Ishikawa (cell line): ENCODE measurements around the gene RFPL1.

ENCODE experiments used
- CEBPB ChIP-seq: IDR thresholded peaks from 2 replicates; pipeline ENCODE4 v1.6.1; 2012
- CREB1 ChIP-seq: IDR thresholded peaks from 2 replicates; pipeline ENCODE4 v1.6.1; 2012; ENCODE audit warnings: low read depth
- EGR1 ChIP-seq: IDR thresholded peaks from 2 replicates; pipeline ENCODE4 v1.6.1; 2012
- EP300 ChIP-seq: IDR thresholded peaks from 2 replicates; pipeline ENCODE4 v1.6.1; 2012; ENCODE audit warnings: borderline replicate concordance
- FOXM1 ChIP-seq: IDR thresholded peaks from 2 replicates; pipeline ENCODE4 v1.6.1; 2012; ENCODE audit warnings: low read depth, borderline replicate concordance
- MAX ChIP-seq: IDR thresholded peaks from 2 replicates; pipeline ENCODE4 v1.6.1; 2012
- NFIC ChIP-seq: IDR thresholded peaks from 2 replicates; pipeline ENCODE4 v1.6.1; 2012
- RAD21 ChIP-seq: IDR thresholded peaks from 2 replicates; pipeline ENCODE4 v1.6.1; 2012; ENCODE audit warnings: low read depth
- REST ChIP-seq: IDR thresholded peaks from 2 replicates; pipeline ENCODE4 v1.6.1; 2012; ENCODE audit warnings: low read depth, mild to moderate bottlenecking
- TAF1 ChIP-seq: IDR thresholded peaks from 2 replicates; pipeline ENCODE4 v1.6.1; 2012; ENCODE audit warnings: low read depth, mild to moderate bottlenecking
- TCF12 ChIP-seq: IDR thresholded peaks from 2 replicates; pipeline ENCODE4 v1.6.1; 2012; ENCODE audit warnings: low read depth
- TEAD4 ChIP-seq: IDR thresholded peaks from 2 replicates; pipeline ENCODE4 v1.6.1; 2012
- USF1 ChIP-seq: IDR thresholded peaks from 2 replicates; pipeline ENCODE4 v1.6.1; 2012
- YY1 ChIP-seq: IDR thresholded peaks from 2 replicates; pipeline ENCODE4 v1.6.1; 2012; ENCODE audit warnings: low read depth
- ZBTB7A ChIP-seq: IDR thresholded peaks from 2 replicates; pipeline ENCODE4 v1.6.1; 2012; ENCODE audit warnings: low read depth

RFPL1 gene

GRCh38 chr22:29484642-29485041, 46.3 kb downstream of the RFPL1 start:
- no peak for TF ChIP-seq FOXM1
- no peak for TF ChIP-seq EGR1
- no peak for TF ChIP-seq TEAD4
- TF ChIP-seq TCF12: no peak
- no peak for TF ChIP-seq RAD21
- TF ChIP-seq CREB1: no peak
- TF ChIP-seq USF1: no peak
- no peak for TF ChIP-seq REST
- TF ChIP-seq TAF1: no peak
- TF ChIP-seq NFIC: no peak
- TF ChIP-seq EP300: no peak
- TF ChIP-seq MAX: no peak
- TF ChIP-seq ZBTB7A: no peak
- no peak for TF ChIP-seq CEBPB
- TF ChIP-seq YY1: no peak

GRCh38 chr22:29485448-29485847, 47.1 kb downstream of the RFPL1 start:
- TF ChIP-seq REST (no peak), USF1 (no peak), MAX (no peak), ZBTB7A (no peak), CREB1 (no peak)

GRCh38 chr22:29487426-29487986, 49.1 kb downstream of the RFPL1 start:
- TF ChIP-seq NFIC: no peak
- no peak for TF ChIP-seq RAD21
- TF ChIP-seq TAF1: no peak
- no peak for TF ChIP-seq CEBPB
- TF ChIP-seq MAX: no peak
- TF ChIP-seq USF1: no peak
- TF ChIP-seq TEAD4: no peak
- no peak for TF ChIP-seq EGR1
- no peak for TF ChIP-seq REST
- no peak for TF ChIP-seq YY1

GRCh38 chr22:29491012-29491411, 52.6 kb downstream of the RFPL1 start:
- TF ChIP-seq NFIC (no peak), EGR1 (no peak), CEBPB (no peak), YY1 (no peak), TCF12 (no peak), TAF1 (no peak), EP300 (no peak), RAD21 (no peak), MAX (no peak), FOXM1 (no peak), CREB1 (no peak), ZBTB7A (no peak), REST (no peak)
